Colon (tissue), 2 donors: ENCODE results near the gene KRT39.

Source experiments
- FAIRE-seq: peaks from 2 replicates; lab custom pipeline; 2012; peaks lifted over from hg19 to GRCh38; lab: Jason Lieb, UNC
- donor health status: control.
- donor health status: control.

KRT39 gene

GRCh38 chr17:40980117-40980516 lies 13.4 kb upstream of the KRT39 start:
- FAIRE-seq = no peak

DNA sequence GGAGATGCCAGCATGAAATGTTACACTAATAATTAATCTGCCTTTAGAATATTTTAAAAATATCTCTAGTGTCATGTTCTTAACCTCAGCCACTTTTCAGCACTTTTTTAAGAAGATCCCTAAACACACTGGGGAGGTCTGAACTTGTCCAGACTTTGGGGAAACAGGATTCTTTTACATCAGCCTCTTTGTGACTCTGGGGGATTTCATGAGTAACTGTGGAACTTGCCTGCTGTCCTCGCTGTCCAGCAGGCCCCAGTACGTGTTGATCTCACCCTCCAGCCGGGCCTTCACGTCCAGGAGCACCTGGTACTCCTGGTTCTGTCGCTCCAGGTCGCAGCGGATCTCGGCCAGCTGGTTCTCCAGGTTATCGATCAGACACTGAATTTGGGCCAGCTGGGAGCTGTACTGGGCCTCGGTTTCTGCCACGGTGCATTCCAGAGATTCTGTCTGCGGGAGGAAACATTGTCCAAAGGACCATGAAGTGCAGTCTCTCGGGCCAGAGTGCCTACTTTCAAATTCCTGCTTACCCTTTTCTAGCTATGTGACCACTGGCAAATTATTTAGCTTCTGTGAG lies 11.9 kb upstream of the KRT39 start:
- FAIRE-seq = no peak

- no peak for FAIRE-seq
Measured at GRCh38 chr17:40975516-40975915, 8.8 kb upstream of the KRT39 start.

- FAIRE-seq = no peak
Measured at GRCh38 chr17:40974366-40974765, 7.6 kb upstream of the KRT39 start.

- FAIRE-seq = no peak
Measured at GRCh38 chr17:40967582-40967981, 834 bp upstream of the KRT39 start.

DNA sequence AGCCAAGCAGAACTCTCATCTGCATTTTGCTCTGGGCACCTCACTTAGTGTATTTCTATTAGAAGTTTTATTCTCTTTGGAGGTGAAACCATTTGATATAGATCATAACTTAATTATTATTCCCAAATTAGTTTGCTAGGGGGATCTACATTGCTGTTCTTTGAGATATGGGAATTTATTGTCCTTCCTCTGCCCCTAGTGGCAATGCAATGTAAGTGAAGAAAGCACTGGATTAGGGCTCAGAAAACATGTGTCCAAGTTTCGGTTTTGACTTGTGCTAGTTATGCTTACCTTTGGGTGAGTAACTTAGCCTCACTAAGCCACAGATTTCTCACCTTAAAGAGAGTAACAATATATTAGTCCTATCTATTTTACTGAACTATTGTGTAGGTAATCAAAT lies 2.9 kb downstream of the KRT39 start:
- no peak for FAIRE-seq

DNA sequence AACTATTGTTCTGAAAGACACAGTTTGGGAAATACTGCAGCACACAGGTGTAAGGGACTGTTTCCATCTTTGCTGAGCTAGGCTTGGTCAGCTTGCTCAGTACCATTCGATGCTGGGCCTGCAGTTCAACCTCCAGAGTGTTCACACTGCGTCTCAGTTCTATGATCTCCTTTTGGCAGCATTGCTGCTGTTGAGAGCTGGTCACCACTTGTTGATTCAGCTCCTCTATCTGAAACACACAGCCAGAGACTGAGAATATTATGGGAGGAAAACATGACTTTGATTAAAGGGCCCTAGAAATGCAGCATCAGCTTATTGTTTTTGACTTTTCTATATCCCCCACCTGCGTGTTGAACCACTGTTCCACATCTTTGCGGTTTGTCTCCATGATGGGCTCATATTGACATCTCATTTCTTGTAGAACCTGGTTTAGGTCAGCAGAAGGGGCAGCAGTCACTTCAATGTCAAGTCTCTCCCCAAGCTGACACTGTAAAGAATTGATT lies 4.6 kb downstream of the KRT39 start:
- no peak for FAIRE-seq

DNA sequence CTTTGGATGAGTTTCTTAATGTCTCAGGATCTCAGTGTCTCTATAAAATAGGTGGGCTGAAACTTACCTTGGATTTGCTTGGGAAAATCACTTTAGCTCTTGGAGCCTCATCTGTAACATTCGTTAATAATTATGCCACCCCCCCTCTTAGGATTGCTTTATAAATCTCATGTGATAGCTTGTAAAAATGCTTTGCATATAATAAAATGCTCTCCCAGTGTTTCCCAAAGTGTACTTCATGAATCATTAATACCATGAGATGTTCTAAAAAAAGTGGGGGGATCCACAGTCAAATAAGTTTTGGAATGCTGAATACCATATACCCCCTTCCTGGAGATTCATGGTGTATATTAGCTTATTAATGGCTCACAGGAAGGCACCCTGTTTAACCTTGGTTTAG lies 5.2 kb downstream of the KRT39 start:
- no peak for FAIRE-seq

DNA sequence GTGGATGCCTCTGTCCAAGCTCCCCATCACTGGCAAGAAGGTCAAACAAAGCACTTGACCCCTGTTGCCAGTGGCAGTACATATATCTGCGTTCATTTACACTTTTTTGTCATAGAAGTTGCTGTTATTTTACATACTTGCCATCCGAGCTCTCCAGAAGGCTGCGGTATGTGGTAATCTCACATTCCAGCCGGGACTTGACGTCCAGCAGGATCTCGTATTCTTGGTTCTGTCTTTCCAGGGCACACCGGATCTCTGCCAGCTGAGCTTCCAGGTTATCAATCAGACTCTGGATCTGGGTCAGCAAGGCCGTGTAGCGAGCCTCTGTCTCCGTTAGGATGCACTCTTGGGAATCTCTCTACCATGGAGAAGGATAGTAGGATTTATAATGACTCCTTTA lies 6.6 kb downstream of the KRT39 start:
- FAIRE-seq = no peak

DNA sequence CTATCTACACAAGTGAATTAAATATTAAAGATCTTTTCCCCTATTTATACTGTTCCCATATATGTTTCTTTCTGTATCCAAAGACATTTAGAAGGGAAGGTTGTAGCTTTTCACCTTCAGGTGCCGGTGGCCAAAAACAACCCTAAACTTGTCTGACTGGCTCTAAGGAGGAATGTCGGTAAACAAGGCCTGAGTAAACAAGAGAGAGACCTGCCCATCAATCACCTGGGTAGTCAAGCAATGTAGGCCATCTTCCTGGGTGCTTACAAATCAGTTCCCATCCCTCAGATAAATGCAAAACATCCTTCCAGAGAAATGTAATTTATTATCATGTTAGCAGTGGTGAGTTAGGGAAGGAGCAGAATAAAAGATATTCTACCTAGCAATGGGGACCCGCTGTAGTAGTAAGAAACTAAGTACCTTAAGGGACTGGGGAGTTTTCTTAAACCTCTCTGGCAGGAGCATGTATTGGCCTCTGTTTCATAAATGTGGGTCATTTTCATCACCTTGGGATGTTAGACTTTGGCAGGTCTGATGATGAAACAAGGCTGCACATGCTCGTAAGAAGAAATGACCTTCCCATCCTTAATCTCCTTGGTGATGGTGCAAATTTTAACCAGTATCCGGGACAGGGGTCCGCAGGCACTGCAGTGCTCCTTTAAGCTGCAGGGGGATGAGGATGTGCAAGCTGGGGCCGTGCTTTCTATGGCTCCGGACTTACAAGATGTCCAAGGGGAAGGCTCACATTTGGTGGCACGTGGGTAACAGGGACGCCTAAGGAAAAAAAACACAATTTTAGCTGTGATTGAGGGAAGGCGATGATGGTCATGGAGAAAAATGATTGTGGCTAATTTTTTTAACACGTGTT lies 8.4 kb downstream of the KRT39 start:
- no peak for FAIRE-seq

DNA sequence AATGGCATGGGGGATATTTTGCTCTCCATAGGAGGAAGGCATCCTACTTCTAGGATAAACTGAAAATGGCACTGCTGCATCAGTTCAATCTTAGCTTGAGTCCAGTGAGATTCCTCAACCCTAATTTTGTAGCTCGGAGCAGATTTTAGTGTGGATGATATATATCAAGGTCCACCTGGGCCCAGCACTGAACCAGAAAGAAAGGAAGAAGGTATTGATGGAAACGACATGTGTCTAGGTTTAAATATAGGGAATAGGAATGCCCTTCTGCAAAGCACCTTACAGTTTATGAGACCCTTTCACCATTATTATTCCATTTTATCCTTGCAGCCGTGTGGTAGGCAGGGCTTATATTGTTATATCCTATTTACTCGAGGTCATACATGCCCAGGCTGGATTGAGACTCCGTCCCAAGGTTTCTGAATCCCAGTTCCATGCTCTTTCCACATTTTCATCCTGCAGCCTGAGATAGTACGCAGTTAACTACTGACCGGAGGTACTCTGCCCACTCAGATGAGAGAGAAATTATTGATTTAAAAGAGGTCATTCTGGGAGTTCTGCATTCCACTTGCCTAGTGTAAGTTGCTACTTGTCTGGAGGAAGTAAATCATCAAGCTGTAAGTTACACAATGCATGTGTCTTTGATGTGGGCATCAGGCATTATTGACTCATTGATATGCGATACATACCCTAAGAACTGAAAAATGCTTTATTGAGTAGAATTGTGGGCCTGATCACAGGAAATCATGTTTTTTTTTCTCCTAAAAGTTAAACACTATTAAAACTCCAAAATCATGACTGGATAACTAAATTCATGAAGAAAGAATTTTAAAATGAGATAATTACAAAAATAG lies 10.1 kb downstream of the KRT39 start:
- FAIRE-seq = no peak

DNA sequence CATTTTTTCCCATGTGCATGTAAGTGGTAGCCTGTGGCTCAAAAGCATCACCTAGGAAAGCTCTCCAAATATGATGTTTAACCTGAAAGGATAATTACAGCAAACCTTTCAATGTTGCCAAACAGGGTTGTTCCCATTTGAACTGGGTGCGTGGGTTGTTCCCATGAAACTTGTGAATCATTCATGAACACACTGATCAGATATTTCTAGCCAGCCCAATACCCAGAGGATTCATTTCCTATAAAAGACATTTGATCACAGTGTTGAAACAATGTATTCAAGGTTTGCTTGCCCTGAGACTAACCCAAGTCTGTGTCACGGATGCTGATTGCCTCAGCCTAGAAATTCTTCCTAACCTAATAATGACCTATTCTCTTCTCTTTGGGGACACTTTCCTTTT lies 12.9 kb downstream of the KRT39 start:
- FAIRE-seq = no peak

GRCh38 chr17:40952661-40953060 lies 14.1 kb downstream of the KRT39 start:
- no peak for FAIRE-seq

GRCh38 chr17:40952154-40952553 lies 14.6 kb downstream of the KRT39 start:
- no peak for FAIRE-seq

- FAIRE-seq = no peak
Measured at GRCh38 chr17:40951011-40951622, 15.6 kb downstream of the KRT39 start.

DNA sequence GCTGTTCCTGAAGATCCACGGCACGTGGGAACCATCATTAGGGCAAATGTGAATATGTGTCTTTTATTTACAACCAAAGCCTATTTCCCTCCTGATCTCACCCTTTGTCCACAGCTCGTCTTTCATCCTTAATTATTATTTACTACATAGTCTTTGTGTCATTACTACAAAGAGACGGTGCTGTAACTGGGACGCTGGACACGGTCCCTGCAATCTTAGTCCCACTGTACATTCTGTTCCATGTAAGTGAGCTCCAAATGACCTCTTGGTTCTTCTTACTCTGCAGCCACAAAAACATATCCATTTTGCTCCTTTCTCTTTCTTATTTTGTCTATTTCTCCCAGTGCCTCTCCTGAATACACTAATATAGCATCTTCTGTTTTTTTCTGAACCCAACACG lies 16.6 kb downstream of the KRT39 start:
- FAIRE-seq = no peak

DNA sequence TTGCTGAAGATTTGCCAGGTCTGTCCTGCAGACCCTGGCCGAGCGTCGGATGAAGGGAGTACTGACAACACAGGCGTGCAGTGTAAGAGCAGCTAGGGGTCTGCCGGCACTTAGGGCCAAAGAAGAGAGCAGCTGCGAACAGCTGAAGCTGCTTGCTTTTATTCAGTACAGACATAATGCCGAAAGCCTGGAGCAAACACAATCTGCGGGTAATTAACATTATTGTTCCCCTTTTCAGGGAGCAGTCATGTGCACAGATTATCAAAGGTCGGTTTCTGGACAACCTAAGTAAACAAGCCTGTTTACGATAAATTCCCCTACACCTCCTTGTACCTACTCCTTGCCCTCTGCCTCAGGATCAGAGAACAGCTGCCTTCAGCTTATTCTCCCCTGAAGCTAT lies 17.3 kb downstream of the KRT39 start:
- no peak for FAIRE-seq

GRCh38 chr17:40947929-40948328 lies 18.8 kb downstream of the KRT39 start:
- no peak for FAIRE-seq

GRCh38 chr17:40945414-40945813 lies 21.3 kb downstream of the KRT39 start:
- FAIRE-seq = no peak

DNA sequence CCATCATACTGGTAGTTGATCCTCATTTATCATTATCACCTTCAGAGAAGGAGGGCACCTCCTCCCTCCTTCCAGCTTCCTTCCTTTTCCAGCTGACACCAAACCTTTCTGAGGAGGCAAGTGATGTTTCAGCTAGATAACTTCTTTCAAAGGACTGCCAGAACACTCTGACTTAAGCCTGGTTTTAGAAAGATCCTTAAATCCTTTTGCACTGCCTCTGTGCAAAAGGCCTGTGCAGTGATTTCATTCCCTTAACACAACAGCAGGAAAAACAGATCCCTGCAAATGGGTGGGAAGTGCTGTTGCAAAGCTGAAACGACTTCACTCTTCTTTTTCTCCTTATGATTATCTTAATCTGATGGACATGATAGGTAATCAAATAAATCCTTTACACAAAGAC lies 22.2 kb downstream of the KRT39 start:
- no peak for FAIRE-seq

DNA sequence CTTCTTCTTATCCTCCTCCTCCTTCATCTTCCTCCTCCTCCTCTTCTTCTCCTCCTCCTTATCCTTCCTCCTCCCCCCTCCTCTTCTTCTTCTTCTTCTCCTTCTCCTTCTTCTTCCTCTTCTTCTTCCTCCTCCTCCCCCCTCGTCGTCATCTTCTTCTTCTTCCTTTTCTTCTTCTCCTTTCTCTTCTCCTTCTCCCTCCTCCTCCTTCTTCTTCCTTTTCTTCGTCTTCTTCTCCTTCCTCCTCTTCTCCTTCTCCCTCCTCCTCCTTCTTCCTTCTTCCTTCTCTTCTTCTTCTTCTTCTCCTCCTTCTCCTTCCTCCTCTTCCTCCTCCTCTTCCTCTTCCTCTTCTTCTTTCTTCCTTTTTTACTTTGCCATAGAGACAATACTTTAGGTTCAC lies 24.2 kb downstream of the KRT39 start:
- FAIRE-seq = no peak

- no peak for FAIRE-seq
Measured at GRCh38 chr17:40940266-40940665, 26.5 kb downstream of the KRT39 start.
